ENCODE measurements around the gene ARHGEF11. TPM values are rescaled to one million over a fixed set of nuclear protein-coding genes. Genes with fewer than 3 reads are reported as not detected.
A peak's percentile ranks its signal among the peaks of the same experiment; 100 is the strongest.

The ARHGEF11 gene
- total RNA-seq, 1 experiment from 2014 or later = 38.1 TPM

DNA sequence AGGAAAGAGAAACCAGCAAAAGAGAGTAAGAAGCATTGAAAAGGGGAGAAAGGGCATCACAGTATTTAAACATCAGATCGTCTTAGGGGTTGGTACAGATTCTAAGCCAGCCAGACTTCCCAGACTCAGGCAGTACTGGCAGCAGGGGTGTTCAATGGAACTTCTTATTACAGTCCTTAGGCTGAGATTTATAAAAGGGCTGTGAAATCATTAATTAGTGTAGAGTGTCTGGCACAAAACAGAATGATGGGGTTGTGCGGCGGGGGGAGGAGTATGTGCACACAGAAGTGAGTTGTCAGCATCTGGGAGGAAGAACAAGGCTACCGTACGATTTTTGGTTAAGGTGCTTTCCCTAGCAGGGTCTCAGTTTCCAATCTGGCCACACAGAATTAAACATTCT lies 38.2 kb downstream of the ARHGEF11 start:
- no peak for TF ChIP-seq RORB (CRISPR knock-in tag; IDR thresholded peaks at IDR 0.05)
- no peak for TF ChIP-seq ELF4 (CRISPR knock-in tag; IDR thresholded peaks at IDR 0.05; ENCODE audit: low read depth)
- TF ChIP-seq NFYB (CRISPR knock-in tag; conservative IDR thresholded peaks at IDR 0.05; ENCODE audit: low read depth) = no peak
- TF ChIP-seq TP53 (CRISPR knock-in tag; IDR thresholded peaks at IDR 0.05) = no peak
- TF ChIP-seq, protein P1, sequence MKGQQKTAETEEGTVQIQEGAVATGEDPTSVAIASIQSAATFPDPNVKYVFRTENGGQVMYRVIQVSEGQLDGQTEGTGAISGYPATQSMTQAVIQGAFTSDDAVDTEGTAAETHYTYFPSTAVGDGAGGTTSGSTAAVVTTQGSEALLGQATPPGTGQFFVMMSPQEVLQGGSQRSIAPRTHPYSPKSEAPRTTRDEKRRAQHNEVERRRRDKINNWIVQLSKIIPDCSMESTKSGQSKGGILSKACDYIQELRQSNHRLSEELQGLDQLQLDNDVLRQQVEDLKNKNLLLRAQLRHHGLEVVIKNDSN (CRISPR knock-in tag; IDR thresholded peaks at IDR 0.05) = no peak
- no peak for TF ChIP-seq NR3C1 (CRISPR knock-in tag; conservative IDR thresholded peaks at IDR 0.05; ENCODE audit: low read depth)
- TF ChIP-seq, protein P2, sequence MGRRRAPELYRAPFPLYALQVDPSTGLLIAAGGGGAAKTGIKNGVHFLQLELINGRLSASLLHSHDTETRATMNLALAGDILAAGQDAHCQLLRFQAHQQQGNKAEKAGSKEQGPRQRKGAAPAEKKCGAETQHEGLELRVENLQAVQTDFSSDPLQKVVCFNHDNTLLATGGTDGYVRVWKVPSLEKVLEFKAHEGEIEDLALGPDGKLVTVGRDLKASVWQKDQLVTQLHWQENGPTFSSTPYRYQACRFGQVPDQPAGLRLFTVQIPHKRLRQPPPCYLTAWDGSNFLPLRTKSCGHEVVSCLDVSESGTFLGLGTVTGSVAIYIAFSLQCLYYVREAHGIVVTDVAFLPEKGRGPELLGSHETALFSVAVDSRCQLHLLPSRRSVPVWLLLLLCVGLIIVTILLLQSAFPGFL (CRISPR knock-in tag; IDR thresholded peaks at IDR 0.05; ENCODE audit: borderline replicate concordance) = no peak
- TF ChIP-seq, protein P3, sequence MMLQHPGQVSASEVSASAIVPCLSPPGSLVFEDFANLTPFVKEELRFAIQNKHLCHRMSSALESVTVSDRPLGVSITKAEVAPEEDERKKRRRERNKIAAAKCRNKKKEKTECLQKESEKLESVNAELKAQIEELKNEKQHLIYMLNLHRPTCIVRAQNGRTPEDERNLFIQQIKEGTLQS (CRISPR knock-in tag; conservative IDR thresholded peaks at IDR 0.05) = no peak
- TF ChIP-seq, protein P4, sequence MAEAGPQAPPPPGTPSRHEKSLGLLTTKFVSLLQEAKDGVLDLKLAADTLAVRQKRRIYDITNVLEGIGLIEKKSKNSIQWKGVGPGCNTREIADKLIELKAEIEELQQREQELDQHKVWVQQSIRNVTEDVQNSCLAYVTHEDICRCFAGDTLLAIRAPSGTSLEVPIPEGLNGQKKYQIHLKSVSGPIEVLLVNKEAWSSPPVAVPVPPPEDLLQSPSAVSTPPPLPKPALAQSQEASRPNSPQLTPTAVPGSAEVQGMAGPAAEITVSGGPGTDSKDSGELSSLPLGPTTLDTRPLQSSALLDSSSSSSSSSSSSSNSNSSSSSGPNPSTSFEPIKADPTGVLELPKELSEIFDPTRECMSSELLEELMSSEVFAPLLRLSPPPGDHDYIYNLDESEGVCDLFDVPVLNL (CRISPR knock-in tag; IDR thresholded peaks at IDR 0.05; ENCODE audit: borderline replicate concordance, low read depth) = no peak
- TF ChIP-seq, protein P5, sequence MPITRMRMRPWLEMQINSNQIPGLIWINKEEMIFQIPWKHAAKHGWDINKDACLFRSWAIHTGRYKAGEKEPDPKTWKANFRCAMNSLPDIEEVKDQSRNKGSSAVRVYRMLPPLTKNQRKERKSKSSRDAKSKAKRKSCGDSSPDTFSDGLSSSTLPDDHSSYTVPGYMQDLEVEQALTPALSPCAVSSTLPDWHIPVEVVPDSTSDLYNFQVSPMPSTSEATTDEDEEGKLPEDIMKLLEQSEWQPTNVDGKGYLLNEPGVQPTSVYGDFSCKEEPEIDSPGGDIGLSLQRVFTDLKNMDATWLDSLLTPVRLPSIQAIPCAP (CRISPR knock-in tag; IDR thresholded peaks at IDR 0.05) = no peak
- TF ChIP-seq, protein P6, sequence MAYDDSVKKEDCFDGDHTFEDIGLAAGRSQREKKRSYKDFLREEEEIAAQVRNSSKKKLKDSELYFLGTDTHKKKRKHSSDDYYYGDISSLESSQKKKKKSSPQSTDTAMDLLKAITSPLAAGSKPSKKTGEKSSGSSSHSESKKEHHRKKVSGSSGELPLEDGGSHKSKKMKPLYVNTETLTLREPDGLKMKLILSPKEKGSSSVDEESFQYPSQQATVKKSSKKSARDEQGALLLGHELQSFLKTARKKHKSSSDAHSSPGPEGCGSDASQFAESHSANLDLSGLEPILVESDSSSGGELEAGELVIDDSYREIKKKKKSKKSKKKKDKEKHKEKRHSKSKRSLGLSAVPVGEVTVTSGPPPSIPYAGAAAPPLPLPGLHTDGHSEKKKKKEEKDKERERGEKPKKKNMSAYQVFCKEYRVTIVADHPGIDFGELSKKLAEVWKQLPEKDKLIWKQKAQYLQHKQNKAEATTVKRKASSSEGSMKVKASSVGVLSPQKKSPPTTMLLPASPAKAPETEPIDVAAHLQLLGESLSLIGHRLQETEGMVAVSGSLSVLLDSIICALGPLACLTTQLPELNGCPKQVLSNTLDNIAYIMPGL (CRISPR knock-in tag; IDR thresholded peaks at IDR 0.05) = no peak
- no peak for TF ChIP-seq NR2C2 (CRISPR knock-in tag; IDR thresholded peaks at IDR 0.05)
- no peak for TF ChIP-seq TCF7 (CRISPR knock-in tag; IDR thresholded peaks at IDR 0.05; ENCODE audit: low read depth)
- no peak for TF ChIP-seq ZNF121 (CRISPR knock-in tag; IDR thresholded peaks at IDR 0.05)
- TF ChIP-seq HMGA2 (CRISPR knock-in tag; IDR thresholded peaks at IDR 0.05) = no peak
- no peak for TF ChIP-seq TEAD1 (CRISPR knock-in tag; IDR thresholded peaks at IDR 0.05)
- no peak for TF ChIP-seq EMX1 (CRISPR knock-in tag; IDR thresholded peaks at IDR 0.05)
- TF ChIP-seq, protein P7, sequence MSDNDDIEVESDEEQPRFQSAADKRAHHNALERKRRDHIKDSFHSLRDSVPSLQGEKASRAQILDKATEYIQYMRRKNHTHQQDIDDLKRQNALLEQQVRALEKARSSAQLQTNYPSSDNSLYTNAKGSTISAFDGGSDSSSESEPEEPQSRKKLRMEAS (CRISPR knock-in tag; IDR thresholded peaks at IDR 0.05) = no peak
- TF ChIP-seq JUN (CRISPR knock-in tag; IDR thresholded peaks at IDR 0.05) = no peak
- no peak for TF ChIP-seq ZNF219 (CRISPR knock-in tag; IDR thresholded peaks at IDR 0.05; ENCODE audit: borderline replicate concordance)
- CTCF ChIA-PET = no interaction called here
- Mint-ChIP-seq H3K4me3 (no peak overlapping the region), H3K27ac (no peak overlapping the region), H3K4me1 (peaks cover 46% of the 10 kb centered on the region), H3K9me3 (peaks cover 4% of the 10 kb centered on the region; the same call in 1 of the 2 replicates), H3K36me3 (no peaks in the 10 kb centered on the region), H3K27me3 (ENCODE audit: low read depth) (no peaks in the 10 kb centered on the region)
- POLR2A ChIA-PET = no interaction called here
- no peak for ATAC-seq
- DNase-seq (ENCODE audit: low spot score) = no peak

DNA sequence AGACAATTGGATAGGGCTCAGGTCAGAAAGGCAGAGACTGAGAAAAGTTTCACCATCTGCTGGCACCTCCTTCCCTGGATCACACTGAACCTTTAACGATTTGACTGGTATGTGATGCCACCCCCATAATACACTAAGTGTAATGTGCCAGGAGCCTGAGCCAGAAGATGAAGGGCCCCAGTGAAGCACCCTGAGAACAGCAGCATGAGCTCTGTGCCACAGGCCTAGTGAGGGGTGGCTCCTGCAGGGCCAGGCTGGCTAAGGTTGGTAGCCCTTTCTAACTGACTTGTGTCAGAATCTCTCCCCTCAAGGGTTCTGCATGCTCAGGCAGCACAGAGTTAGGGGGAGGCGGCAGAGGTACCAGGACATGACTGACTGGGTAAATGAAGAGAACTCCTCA lies 38.9 kb downstream of the ARHGEF11 start:
- no peak overlapping the region for H3K4me3 Mint-ChIP-seq
- DNase-seq (ENCODE audit: low spot score) = no peak
- no peak for ATAC-seq
- peaks cover 53% of the 10 kb centered on the region for H3K4me1 Mint-ChIP-seq
- POLR2A ChIA-PET = no interaction called here
- no peaks in the 10 kb centered on the region for H3K27me3 Mint-ChIP-seq (ENCODE audit: low read depth)
- 0 out of 2 replicates have a peak overlapping the region, but pooled peaks have one; percentile 19 for H3K27ac Mint-ChIP-seq
- peaks cover 4% of the 10 kb centered on the region; the same call in 1 of the 2 replicates for H3K9me3 Mint-ChIP-seq
- CTCF ChIA-PET = no interaction called here
- H3K36me3 Mint-ChIP-seq = no peaks in the 10 kb centered on the region
- TF ChIP-seq, protein P8, sequence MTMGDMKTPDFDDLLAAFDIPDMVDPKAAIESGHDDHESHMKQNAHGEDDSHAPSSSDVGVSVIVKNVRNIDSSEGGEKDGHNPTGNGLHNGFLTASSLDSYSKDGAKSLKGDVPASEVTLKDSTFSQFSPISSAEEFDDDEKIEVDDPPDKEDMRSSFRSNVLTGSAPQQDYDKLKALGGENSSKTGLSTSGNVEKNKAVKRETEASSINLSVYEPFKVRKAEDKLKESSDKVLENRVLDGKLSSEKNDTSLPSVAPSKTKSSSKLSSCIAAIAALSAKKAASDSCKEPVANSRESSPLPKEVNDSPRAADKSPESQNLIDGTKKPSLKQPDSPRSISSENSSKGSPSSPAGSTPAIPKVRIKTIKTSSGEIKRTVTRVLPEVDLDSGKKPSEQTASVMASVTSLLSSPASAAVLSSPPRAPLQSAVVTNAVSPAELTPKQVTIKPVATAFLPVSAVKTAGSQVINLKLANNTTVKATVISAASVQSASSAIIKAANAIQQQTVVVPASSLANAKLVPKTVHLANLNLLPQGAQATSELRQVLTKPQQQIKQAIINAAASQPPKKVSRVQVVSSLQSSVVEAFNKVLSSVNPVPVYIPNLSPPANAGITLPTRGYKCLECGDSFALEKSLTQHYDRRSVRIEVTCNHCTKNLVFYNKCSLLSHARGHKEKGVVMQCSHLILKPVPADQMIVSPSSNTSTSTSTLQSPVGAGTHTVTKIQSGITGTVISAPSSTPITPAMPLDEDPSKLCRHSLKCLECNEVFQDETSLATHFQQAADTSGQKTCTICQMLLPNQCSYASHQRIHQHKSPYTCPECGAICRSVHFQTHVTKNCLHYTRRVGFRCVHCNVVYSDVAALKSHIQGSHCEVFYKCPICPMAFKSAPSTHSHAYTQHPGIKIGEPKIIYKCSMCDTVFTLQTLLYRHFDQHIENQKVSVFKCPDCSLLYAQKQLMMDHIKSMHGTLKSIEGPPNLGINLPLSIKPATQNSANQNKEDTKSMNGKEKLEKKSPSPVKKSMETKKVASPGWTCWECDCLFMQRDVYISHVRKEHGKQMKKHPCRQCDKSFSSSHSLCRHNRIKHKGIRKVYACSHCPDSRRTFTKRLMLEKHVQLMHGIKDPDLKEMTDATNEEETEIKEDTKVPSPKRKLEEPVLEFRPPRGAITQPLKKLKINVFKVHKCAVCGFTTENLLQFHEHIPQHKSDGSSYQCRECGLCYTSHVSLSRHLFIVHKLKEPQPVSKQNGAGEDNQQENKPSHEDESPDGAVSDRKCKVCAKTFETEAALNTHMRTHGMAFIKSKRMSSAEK (CRISPR knock-in tag; IDR thresholded peaks at IDR 0.05; ENCODE audit: borderline replicate concordance) = no peak
- no peak for TF ChIP-seq JUN (CRISPR knock-in tag; IDR thresholded peaks at IDR 0.05)
- no peak for TF ChIP-seq RELA (CRISPR knock-in tag; IDR thresholded peaks at IDR 0.05; ENCODE audit: borderline replicate concordance)
- TF ChIP-seq NR2C2 (CRISPR knock-in tag; IDR thresholded peaks at IDR 0.05) = no peak
- TF ChIP-seq, protein P9, sequence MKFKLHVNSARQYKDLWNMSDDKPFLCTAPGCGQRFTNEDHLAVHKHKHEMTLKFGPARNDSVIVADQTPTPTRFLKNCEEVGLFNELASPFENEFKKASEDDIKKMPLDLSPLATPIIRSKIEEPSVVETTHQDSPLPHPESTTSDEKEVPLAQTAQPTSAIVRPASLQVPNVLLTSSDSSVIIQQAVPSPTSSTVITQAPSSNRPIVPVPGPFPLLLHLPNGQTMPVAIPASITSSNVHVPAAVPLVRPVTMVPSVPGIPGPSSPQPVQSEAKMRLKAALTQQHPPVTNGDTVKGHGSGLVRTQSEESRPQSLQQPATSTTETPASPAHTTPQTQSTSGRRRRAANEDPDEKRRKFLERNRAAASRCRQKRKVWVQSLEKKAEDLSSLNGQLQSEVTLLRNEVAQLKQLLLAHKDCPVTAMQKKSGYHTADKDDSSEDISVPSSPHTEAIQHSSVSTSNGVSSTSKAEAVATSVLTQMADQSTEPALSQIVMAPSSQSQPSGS (CRISPR knock-in tag; IDR thresholded peaks at IDR 0.05; ENCODE audit: borderline replicate concordance, low read depth) = no peak
- TF ChIP-seq CBFB (CRISPR knock-in tag; IDR thresholded peaks at IDR 0.05; ENCODE audit: low read depth) = no peak
- no peak for TF ChIP-seq ZNF423 (CRISPR knock-in tag; IDR thresholded peaks at IDR 0.05)
